MM.1S (cell line): ENCODE data around the gene ZNF136.

Experiments used
- DNase-seq: peaks from one replicate; pipeline ENCODE4 v3.0.0-alpha.2; 2015
- H2AFZ ChIP-seq: fragments of 300-600 bp; sonication (generic); 2 replicates; pipeline ENCODE4 v1.6.0; 2016; ENCODE audit warnings: antibody characterized with exemption, low read length
- H3F3A ChIP-seq: fragments of 300-600 bp; sonication (generic); 2 replicates; pipeline ENCODE4 v1.6.1; 2016; ENCODE audit warnings: mild to moderate bottlenecking, antibody characterized with exemption, low read length, moderate library complexity, mixed read lengths; ENCODE audit not compliant: insufficient read depth
- H3K27ac ChIP-seq: fragments of 300-600 bp; sonication (generic); 2 replicates; pipeline ENCODE4 v1.5.1; 2016; ENCODE audit warnings: mild to moderate bottlenecking, low read length
- H3K27me3 ChIP-seq: fragments of 300-600 bp; sonication (generic); replicated peaks from 2 replicates; pipeline ENCODE4 v1.6.0; 2016; ENCODE audit warnings: low read length; ENCODE audit not compliant: insufficient read depth
- H3K36me3 ChIP-seq: fragments of 300-600 bp; sonication (generic); replicated peaks from 2 replicates; pipeline ENCODE4 v1.6.1; 2016; ENCODE audit warnings: mild to moderate bottlenecking, low read length, mixed read lengths; ENCODE audit not compliant: insufficient read depth
- H3K4me1 ChIP-seq: fragments of 300-600 bp; sonication (generic); 2 replicates; pipeline ENCODE4 v1.6.1; 2016; ENCODE audit warnings: low read length, mixed read lengths
- H3K4me2 ChIP-seq: fragments of 300-600 bp; sonication (generic); 2 replicates; pipeline ENCODE4 v1.6.0; 2016; ENCODE audit warnings: low read depth, low read length
- H3K4me3 ChIP-seq: fragments of 300-600 bp; sonication (generic); 2 replicates; pipeline ENCODE4 v1.5.1; 2016; ENCODE audit warnings: low read length, mixed read lengths
- H3K79me2 ChIP-seq: fragments of 300-600 bp; sonication (generic); 2 replicates; pipeline ENCODE4 v1.6.1; 2016; ENCODE audit warnings: mixed run types, low read length, mixed read lengths
- H3K9ac ChIP-seq: fragments of 300-600 bp; sonication (generic); 2 replicates; pipeline ENCODE4 v1.6.1; 2016; ENCODE audit warnings: low read length, mixed read lengths
- H3K9me2 ChIP-seq: fragments of 300-600 bp; sonication (generic); replicated peaks from 2 replicates; pipeline ENCODE4 v1.6.1; 2016; ENCODE audit warnings: mild to moderate bottlenecking, low read length, mixed read lengths; ENCODE audit not compliant: insufficient read depth
- H3K9me3 ChIP-seq: fragments of 300-600 bp; sonication (generic); replicated peaks from 2 replicates; pipeline ENCODE4 v1.6.1; 2016; ENCODE audit warnings: mild to moderate bottlenecking, low read length, mixed read lengths; ENCODE audit not compliant: insufficient read depth
- H4K20me1 ChIP-seq: fragments of 300-600 bp; sonication (generic); 2 replicates; pipeline ENCODE4 v1.6.1; 2016; ENCODE audit warnings: mild to moderate bottlenecking, low read length, moderate library complexity, mixed read lengths; ENCODE audit not compliant: insufficient read depth
- EZH2 ChIP-seq: fragments of 300-600 bp; sonication (generic); optimal IDR thresholded peaks from 2 replicates; pipeline ENCODE3; 2017; ENCODE audit warnings: low read depth, mild to moderate bottlenecking, antibody characterized with exemption, low read length, mixed read lengths
- EZH2phosphoT487 ChIP-seq: fragments of 300-600 bp; sonication (generic); IDR thresholded peaks from 2 replicates; pipeline ENCODE4 v1.6.1; 2018; ENCODE audit warnings: antibody characterized with exemption, low read length
- TF ChIP-seq, protein P1 (sequence below): fragments of 300-600 bp; sonication (generic); IDR thresholded peaks from 2 replicates; pipeline ENCODE4 v1.5.1; 2016; ENCODE audit warnings: antibody characterized with exemption, low read length, mixed read lengths

The ZNF136 gene

DNA sequence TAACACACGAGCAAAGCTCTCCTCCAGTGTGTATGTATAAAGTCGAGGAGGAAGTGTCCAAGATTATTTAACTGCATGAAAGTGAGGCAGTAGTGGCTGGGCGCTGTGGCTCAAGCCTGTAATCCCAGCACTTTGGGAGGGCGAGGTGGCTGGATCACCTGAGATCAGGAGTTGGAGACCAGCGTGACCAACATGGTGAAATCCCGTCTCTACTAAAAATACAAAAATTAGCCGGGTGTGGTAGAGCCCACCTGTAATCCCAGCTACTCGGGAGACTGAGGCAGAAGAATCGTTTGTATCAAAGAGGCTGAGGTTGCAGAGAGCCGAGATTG, 21.5 kb upstream of the ZNF136 start:
- H3K9me3 ChIP-seq: no peaks in the 10 kb centered on the region

DNA sequence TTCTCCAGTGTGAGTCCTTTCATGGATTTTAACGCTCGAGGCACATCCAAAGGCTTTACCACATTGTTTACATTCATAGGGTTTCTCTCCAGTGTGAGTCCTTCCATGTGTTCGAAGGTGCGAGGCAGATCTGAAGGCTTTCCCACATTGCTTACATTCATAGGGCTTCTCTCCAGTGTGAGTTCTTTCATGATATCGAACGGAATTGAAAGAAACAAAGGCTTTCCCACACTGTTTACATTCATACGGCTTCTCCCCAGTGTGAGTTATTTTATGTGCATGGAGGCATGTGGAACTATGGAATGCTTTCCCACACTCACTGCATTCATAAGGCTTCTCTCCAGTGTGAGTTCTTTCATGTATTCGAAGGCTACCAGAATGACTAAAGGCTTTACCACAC, 17.5 kb upstream of the ZNF136 start:
- Histone ChIP-seq H3K79me2 (no peaks in the 10 kb centered on the region), H3K4me3 (no peak overlapping the region), H3K27ac (no peak overlapping the region), H3K9me3 (no peaks in the 10 kb centered on the region), H3K4me1 (no peaks in the 10 kb centered on the region), H3K9me2 (no peaks in the 10 kb centered on the region), H2AFZ (no peak overlapping the region), H3K4me2 (no peak overlapping the region), H4K20me1 (no peaks in the 10 kb centered on the region), H3F3A (no peaks in the 10 kb centered on the region), H3K36me3 (no peaks in the 10 kb centered on the region), H3K27me3 (no peaks in the 10 kb centered on the region), H3K9ac (no peak overlapping the region)
- TF ChIP-seq EZH2phosphoT487: no peak
- no peak for TF ChIP-seq EZH2
- TF ChIP-seq, protein P1, sequence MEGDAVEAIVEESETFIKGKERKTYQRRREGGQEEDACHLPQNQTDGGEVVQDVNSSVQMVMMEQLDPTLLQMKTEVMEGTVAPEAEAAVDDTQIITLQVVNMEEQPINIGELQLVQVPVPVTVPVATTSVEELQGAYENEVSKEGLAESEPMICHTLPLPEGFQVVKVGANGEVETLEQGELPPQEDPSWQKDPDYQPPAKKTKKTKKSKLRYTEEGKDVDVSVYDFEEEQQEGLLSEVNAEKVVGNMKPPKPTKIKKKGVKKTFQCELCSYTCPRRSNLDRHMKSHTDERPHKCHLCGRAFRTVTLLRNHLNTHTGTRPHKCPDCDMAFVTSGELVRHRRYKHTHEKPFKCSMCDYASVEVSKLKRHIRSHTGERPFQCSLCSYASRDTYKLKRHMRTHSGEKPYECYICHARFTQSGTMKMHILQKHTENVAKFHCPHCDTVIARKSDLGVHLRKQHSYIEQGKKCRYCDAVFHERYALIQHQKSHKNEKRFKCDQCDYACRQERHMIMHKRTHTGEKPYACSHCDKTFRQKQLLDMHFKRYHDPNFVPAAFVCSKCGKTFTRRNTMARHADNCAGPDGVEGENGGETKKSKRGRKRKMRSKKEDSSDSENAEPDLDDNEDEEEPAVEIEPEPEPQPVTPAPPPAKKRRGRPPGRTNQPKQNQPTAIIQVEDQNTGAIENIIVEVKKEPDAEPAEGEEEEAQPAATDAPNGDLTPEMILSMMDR: no peak
- DNase-seq: no peak

More for the DNA sequence above, 21.5 kb upstream of the ZNF136 start:
- Histone ChIP-seq H3K4me2 (peak overlapping the region; percentile 94; the same call in 1 of the 2 replicates), H3K36me3 (no peaks in the 10 kb centered on the region), H3K4me3 (no peak overlapping the region), H3K79me2 (no peaks in the 10 kb centered on the region), H3K4me1 (no peaks in the 10 kb centered on the region), H3K27me3 (no peaks in the 10 kb centered on the region), H3F3A (no peaks in the 10 kb centered on the region), H4K20me1 (no peaks in the 10 kb centered on the region), H3K9me2 (no peaks in the 10 kb centered on the region), H3K27ac (no peak overlapping the region), H3K9ac (no peak overlapping the region), H2AFZ (peak overlapping the region; percentile 3; the same call in 1 of the 2 replicates)
- TF ChIP-seq EZH2phosphoT487 (no peak), EZH2 (no peak)
- TF ChIP-seq, protein P1: no peak
- no peak for DNase-seq

GRCh38 chr19:12155324-12155860, 7.5 kb upstream of the ZNF136 start:
- Histone ChIP-seq H3K9ac (no peak overlapping the region), H3F3A (no peaks in the 10 kb centered on the region), H3K27ac (no peak overlapping the region), H3K4me1 (no peaks in the 10 kb centered on the region), H3K4me2 (no peak overlapping the region), H3K9me3 (no peaks in the 10 kb centered on the region), H3K4me3 (no peak overlapping the region), H3K36me3 (no peaks in the 10 kb centered on the region), H2AFZ (no peak overlapping the region), H3K79me2 (no peaks in the 10 kb centered on the region), H3K27me3 (no peaks in the 10 kb centered on the region; the same call in 1 of the 2 replicates), H3K9me2 (no peaks in the 10 kb centered on the region), H4K20me1 (no peaks in the 10 kb centered on the region)
- no peak for DNase-seq
- TF ChIP-seq, protein P1: no peak
- TF ChIP-seq EZH2 (no peak), EZH2phosphoT487 (no peak)
